GM12878 (cell line): Measurements from ENCODE around the gene SMARCE1. TPM values are rescaled to one million over a fixed set of nuclear protein-coding genes. Genes with fewer than 3 reads are reported as not detected.

Source experiments
- BACH1 ChIP-seq: fragments of 450-650 bp; IDR thresholded peaks from 2 replicates; pipeline ENCODE4 v1.6.1; 2017; ENCODE audit warnings: mild to moderate bottlenecking, borderline replicate concordance
- BCLAF1 ChIP-seq: fragments of 450-650 bp; IDR thresholded peaks from 2 replicates; pipeline ENCODE4 v1.6.1; 2017; ENCODE audit warnings: antibody characterized with exemption, mild to moderate bottlenecking, moderate library complexity
- BHLHE40 ChIP-seq, 2 experiments: fragments of 450-650 bp in 1 of 2; IDR thresholded peaks; 2 replicates each; pipeline ENCODE4 v1.6.1; 2011 to 2017; ENCODE audit warnings: low read depth in 2 of 2, borderline replicate concordance in 1 of 2, improper control_type of control experiment in 1 of 2, low read length in 1 of 2, mild to moderate bottlenecking in 1 of 2
- BRCA1 ChIP-seq: IDR thresholded peaks from 2 replicates; pipeline ENCODE4 v1.6.1; 2011; ENCODE audit warnings: low read depth, low read length, improper control_type of control experiment
- CBX3 ChIP-seq: fragments of 200-600 bp; sonication (generic); IDR thresholded peaks from 2 replicates; pipeline ENCODE4 v1.6.1; 2016; ENCODE audit warnings: low read depth, borderline replicate concordance
- E2F4 ChIP-seq: IDR thresholded peaks from 2 replicates; pipeline ENCODE4 v1.6.1; 2012; ENCODE audit warnings: low read depth, low read length, improper control_type of control experiment
- E2F8 ChIP-seq: fragments of 450-650 bp; IDR thresholded peaks from 2 replicates; pipeline ENCODE4 v1.6.1; 2018; ENCODE audit warnings: mild to moderate bottlenecking, low read depth, moderate library complexity; ENCODE audit not compliant: partially characterized antibody
- EZH2 ChIP-seq: IDR thresholded peaks from 2 replicates; pipeline ENCODE4 v1.6.1; 2012; ENCODE audit warnings: low read depth, mild to moderate bottlenecking, control low read depth, inconsistent platforms, low read length, borderline replicate concordance; ENCODE audit not compliant: control insufficient read depth
- HDAC2 ChIP-seq: fragments of 200-600 bp; sonication (generic); IDR thresholded peaks from 2 replicates; pipeline ENCODE4 v1.6.1; 2017
- MTA2 ChIP-seq: fragments of 450-650 bp; IDR thresholded peaks from 2 replicates; pipeline ENCODE4 v1.6.1; 2016; ENCODE audit warnings: low read depth, mild to moderate bottlenecking, moderate library complexity
- MYC ChIP-seq: IDR thresholded peaks from 2 replicates; pipeline ENCODE4 v1.6.1; 2011; ENCODE audit warnings: mild to moderate bottlenecking, low read length, moderate library complexity, inconsistent platforms; ENCODE audit not compliant: insufficient read depth, insufficient replicate concordance, insufficient read length, severe bottlenecking
- NFIC ChIP-seq: IDR thresholded peaks from 2 replicates; pipeline ENCODE4 v1.6.1; 2012; ENCODE audit warnings: low read depth, mild to moderate bottlenecking, inconsistent platforms, low read length, moderate library complexity
- NFYA ChIP-seq: IDR thresholded peaks from 2 replicates; pipeline ENCODE4 v1.6.1; 2011; ENCODE audit warnings: low read depth, mild to moderate bottlenecking, low read length, improper control_type of control experiment, borderline replicate concordance
- NR2C1 ChIP-seq: fragments of 450-650 bp; IDR thresholded peaks from 2 replicates; pipeline ENCODE4 v1.6.1; 2017; ENCODE audit warnings: antibody characterized with exemption, mild to moderate bottlenecking, moderate library complexity
- POLR2AphosphoS5 ChIP-seq: IDR thresholded peaks from 2 replicates; pipeline ENCODE4 v1.6.1; 2011; ENCODE audit warnings: mild to moderate bottlenecking, low read length, inconsistent platforms
- RAD21 ChIP-seq: IDR thresholded peaks from 2 replicates; pipeline ENCODE4 v1.6.1; 2011; ENCODE audit warnings: mild to moderate bottlenecking, low read depth, low read length, moderate library complexity; ENCODE audit not compliant: insufficient read depth
- SPI1 ChIP-seq: IDR thresholded peaks from 2 replicates; pipeline ENCODE4 v1.6.1; 2011; ENCODE audit warnings: low read depth, mild to moderate bottlenecking, low read length, moderate library complexity, borderline replicate concordance; ENCODE audit not compliant: insufficient read depth
- SREBF1 ChIP-seq: IDR thresholded peaks from 2 replicates; pipeline ENCODE4 v1.6.1; 2012; ENCODE audit warnings: mild to moderate bottlenecking, low read length
- TCF12 ChIP-seq: IDR thresholded peaks from 2 replicates; pipeline ENCODE4 v1.6.1; 2011; ENCODE audit warnings: low read depth, mild to moderate bottlenecking, low read length
- ZNF207 ChIP-seq: fragments of 450-650 bp; IDR thresholded peaks from 2 replicates; pipeline ENCODE4 v1.6.1; 2014; ENCODE audit warnings: antibody characterized with exemption, mild to moderate bottlenecking, borderline replicate concordance
- ZNF24 ChIP-seq: fragments of 450-650 bp; IDR thresholded peaks from 2 replicates; pipeline ENCODE4 v1.6.1; 2017; ENCODE audit warnings: antibody characterized with exemption, mild to moderate bottlenecking
- polyA plus RNA-seq, 11 experiments: library from polyadenylated mRNA; depleted of rRNA in 4 of 11; unstranded in 6 of 11; stranded (reverse) in 5 of 11; fragments of >200 nt; fragmentation: Nextera tagmentation in 4 of 11; fragmentation: Illumina TruSeq in 1 of 11; extraction: Ambion mirVana in 4 of 11; extraction: Trizol in 1 of 11; gene quantifications; 1 replicate in 1 of 11; 2 replicates in 10 of 11; pipeline versions ENCODE4 v1.2.1 to v1.2.3, GENCODE V29; 2011 to 2016; ENCODE audit warnings: inconsistent platforms in 2 of 11, missing spikeins in 2 of 11, low read depth in 1 of 11
- total RNA-seq, 4 experiments: library from RNA; depleted of rRNA in 3 of 4; stranded (reverse); fragments of >200 nt in 3 of 4; fragmentation: Illumina TruSeq in 1 of 4; extraction: Trizol in 1 of 4; gene quantifications; 2 replicates each; pipeline versions ENCODE4 v1.2.1 to v1.2.3, GENCODE V29; 2013 to 2021

The SMARCE1 gene
- total and polyA plus RNA-seq, 10 of the 15 experiments (the other 5 are each of a cell fraction or from before 2014, with no cell fraction given) = 87.9 to 191 (median 132) TPM

GRCh38 chr17:40598619-40599467 is 48.8 kb downstream of the SMARCE1 start (continued):
- TF ChIP-seq BCLAF1 (no peak), NFYA (no peak), RAD21 (peak; percentile 30), E2F8 (peak; percentile 34), ZNF207 (0 out of 2 replicates have a peak, but pooled peaks have one; percentile 25), MTA2 (peak; percentile 96), MYC (no peak), POLR2AphosphoS5 (peak; percentile 63), BACH1 (peak; percentile 84; the same call in 1 of the 2 replicates), SPI1 (peak; percentile 97), NR2C1 (peak; percentile 45; the same call in 1 of the 2 replicates), E2F4 (no peak), EZH2 (no peak), BHLHE40 (IDR thresholded peaks at IDR 0.05; ENCODE audit: borderline replicate concordance in 1 of 2, low read depth in 2 of 2, low read length in 1 of 2) (peak; percentile 97), NFIC (peak; percentile 100), TCF12 (peak; percentile 89), ZNF24 (peak; percentile 82), SREBF1 (peak; percentile 86), HDAC2 (no peak), CBX3 (no peak), BRCA1 (no peak)
